ENCODE measurements around the gene ZNF512.

DNA sequence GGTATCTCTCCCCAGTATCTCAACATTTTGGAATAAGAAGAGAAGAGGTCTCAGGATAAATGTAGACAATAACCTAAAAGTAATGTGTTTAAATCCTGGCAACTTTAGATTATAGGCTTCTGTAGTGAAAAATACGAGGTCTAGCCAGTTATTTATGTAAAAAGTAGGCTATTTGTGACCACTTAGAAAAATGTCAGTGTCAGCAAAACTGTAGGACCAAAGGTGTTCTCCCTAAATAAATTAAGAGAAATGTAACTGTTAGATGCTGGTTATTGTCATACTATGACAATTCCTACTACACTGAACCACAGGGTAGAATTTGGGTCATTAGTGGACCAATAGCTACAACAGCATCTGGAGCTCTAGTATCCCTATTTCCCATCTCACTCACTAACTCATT, 78.5 kb downstream of the ZNF512 start:
- TF ChIP-seq, protein P1, sequence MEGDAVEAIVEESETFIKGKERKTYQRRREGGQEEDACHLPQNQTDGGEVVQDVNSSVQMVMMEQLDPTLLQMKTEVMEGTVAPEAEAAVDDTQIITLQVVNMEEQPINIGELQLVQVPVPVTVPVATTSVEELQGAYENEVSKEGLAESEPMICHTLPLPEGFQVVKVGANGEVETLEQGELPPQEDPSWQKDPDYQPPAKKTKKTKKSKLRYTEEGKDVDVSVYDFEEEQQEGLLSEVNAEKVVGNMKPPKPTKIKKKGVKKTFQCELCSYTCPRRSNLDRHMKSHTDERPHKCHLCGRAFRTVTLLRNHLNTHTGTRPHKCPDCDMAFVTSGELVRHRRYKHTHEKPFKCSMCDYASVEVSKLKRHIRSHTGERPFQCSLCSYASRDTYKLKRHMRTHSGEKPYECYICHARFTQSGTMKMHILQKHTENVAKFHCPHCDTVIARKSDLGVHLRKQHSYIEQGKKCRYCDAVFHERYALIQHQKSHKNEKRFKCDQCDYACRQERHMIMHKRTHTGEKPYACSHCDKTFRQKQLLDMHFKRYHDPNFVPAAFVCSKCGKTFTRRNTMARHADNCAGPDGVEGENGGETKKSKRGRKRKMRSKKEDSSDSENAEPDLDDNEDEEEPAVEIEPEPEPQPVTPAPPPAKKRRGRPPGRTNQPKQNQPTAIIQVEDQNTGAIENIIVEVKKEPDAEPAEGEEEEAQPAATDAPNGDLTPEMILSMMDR (IDR thresholded peaks at IDR 0.05) = no peak
- TF ChIP-seq POLR2A (IDR thresholded peaks at IDR 0.05) = no peak
